NCI-H187 (cell line): ENCODE measurements around the gene PIWIL1.

ENCODE experiments used
- DNase-seq, 2 experiments: peaks; one replicate each; lab custom pipeline; 2025; lab: John Stamatoyannopoulos, UW

Gene PIWIL1

GRCh38 chr12:130337488-130338303, at the start of gene PIWIL1:
TSS of gene PIWIL1 (plus strand) at chr12:130337887. CDS start at chr12:130342592, 4,705 bp downstream.
- DNase-seq: no peak

GRCh38 chr12:130288206-130288605, 49.5 kb upstream of the PIWIL1 start:
- DNase-seq: no peak

DNA sequence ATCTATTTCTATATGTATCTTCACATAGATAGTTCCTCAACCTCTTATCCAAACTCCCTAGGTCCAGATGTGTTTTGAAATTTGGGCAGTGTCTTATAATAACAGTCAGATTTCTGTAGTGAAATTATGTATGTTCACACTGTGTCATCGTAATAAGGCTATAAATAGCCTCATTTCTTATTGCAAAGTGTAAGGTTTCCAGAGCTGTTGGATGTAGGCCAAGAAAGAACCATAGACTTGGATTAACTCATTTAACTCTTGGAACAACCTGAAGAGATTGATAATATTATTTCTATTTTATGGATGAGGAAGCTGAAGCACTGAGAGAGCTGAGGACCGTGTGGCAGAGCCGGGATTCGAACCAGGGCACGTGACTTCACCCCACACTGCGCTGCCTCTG, 49.0 kb upstream of the PIWIL1 start:
- DNase-seq: no peak

DNA sequence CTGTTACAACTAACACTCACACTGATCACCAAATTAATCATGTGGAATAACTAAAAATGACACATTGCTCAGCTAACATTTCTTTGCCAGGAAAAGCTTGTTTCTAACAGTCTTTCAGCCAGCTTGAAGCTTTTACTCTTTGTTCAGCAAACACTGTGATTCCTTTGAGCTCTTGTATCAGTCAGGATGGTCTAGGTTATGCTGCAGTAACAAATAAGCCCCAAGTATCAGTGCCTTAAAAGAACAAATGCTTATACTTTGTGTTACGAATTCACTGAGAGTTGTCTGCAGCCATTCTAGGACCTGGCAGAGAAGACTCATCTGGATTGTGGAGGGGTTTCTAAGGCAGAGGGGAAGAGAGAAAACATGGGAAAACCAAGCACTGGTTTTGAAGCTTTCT, 47.6 kb upstream of the PIWIL1 start:
- no peak for DNase-seq

- DNase-seq: no peak
Measured at GRCh38 chr12:130298322-130299021, 39.2 kb upstream of the PIWIL1 start.

GRCh38 chr12:130299574-130299973, 38.1 kb upstream of the PIWIL1 start:
- DNase-seq: no peak

DNA sequence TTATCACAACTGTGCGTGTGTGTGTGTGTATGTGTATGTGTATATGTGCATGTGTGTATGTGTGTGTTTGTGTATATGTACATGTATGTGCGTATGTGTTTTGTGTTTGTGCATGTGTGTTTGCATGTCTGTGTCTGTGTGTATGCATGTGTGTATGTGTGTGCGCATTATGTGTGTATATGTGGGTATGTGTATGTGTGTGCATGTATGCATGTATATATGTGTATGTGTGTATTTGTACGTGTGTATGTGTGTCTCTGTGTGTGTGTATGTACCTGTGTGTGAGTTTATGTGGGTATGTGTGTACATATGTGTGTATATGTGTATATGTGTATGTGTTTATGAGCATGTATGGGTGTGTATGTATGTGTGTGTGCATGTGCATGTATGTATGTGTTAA, 37.6 kb upstream of the PIWIL1 start:
- DNase-seq: no peak

DNA sequence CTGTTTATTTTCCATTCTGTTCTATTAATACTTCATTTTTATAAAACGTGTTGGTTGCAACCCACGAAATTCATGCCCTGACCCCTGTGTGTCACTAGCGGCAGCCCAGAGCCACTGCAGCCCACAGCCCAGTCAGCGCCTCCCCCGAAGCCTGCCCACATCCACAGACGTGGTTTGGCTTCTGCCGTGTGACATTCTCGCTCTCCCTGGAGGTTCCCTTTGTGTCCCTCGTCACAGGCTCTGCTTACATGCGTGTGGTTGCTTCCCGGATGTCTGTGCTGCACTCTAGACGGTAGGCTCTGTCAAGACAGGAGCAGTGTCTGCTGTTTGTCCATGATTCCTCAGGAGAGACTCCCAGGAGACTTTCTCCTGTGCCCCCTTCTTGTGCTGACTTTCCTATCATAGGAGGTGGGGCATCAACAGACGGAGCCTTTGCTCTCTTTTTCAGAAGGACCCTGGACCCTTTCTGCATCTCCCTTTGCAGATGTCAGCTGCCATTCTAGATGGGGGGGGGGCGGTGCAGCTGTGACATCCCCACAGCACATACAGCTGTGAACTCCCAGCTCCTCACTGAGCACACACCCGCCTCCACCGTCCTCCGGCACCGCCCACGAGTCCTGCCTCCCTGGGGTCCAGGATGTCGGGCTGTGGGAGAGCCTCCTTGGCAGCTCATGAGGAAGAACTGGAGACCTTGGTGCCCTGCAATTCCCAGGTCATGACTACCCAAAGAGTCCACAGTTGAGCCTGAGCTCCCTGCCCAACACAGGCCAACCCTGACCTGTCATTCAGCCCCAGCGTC, 36.8 kb upstream of the PIWIL1 start:
- DNase-seq: no peak

- DNase-seq: no peak
Measured at GRCh38 chr12:130301559-130301958, 36.1 kb upstream of the PIWIL1 start.

- DNase-seq: no peak
Measured at GRCh38 chr12:130303781-130304180, 33.9 kb upstream of the PIWIL1 start.

GRCh38 chr12:130307859-130308258, 29.8 kb upstream of the PIWIL1 start:
- no peak for DNase-seq

- no peak for DNase-seq
Measured at GRCh38 chr12:130308393-130308792, 29.3 kb upstream of the PIWIL1 start.

GRCh38 chr12:130316251-130316650, 21.4 kb upstream of the PIWIL1 start:
- DNase-seq: no peak

GRCh38 chr12:130320536-130320935, 17.2 kb upstream of the PIWIL1 start:
- no peak for DNase-seq

DNA sequence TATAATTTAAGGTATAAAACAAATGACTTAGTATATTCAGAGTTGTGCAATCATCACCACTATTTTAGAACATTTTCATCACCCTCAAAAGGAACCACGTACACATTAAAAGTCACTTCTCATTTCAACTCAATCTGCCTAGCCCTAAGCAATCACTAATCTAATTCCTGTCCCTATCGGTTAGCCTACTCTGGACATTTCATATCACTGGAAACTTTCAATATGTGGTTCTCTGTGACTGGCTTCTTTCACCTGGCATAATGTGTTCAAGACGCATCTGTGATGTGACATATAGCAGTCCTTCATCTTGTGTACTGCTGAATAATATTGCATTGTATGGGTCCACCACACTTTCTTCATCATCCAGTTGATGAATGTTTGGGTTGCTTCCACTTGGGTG, 15.4 kb upstream of the PIWIL1 start:
- no peak for DNase-seq

DNA sequence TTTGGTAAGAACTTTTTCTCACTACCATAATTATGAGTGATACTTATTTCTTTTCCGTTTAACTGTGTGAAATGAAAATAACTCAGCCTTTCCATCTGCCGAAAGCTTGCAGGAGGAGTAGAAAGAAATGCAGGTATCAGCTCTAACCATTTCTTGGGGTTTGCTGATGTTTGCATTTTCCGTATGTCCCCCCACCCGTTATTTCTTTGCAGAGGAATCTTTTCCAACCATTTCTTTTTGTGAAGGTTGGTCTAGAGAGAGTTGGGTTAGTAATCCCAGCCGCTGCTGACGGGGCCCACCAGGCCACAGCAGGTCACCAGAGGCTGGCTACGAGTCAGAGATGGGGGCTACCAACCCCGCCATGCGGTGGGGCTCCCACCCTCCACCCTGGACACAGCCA, 7.0 kb upstream of the PIWIL1 start:
- DNase-seq: no peak

GRCh38 chr12:130331146-130331545, 6.5 kb upstream of the PIWIL1 start:
- no peak for DNase-seq

GRCh38 chr12:130333341-130333740, 4.3 kb upstream of the PIWIL1 start:
- DNase-seq: no peak

DNA sequence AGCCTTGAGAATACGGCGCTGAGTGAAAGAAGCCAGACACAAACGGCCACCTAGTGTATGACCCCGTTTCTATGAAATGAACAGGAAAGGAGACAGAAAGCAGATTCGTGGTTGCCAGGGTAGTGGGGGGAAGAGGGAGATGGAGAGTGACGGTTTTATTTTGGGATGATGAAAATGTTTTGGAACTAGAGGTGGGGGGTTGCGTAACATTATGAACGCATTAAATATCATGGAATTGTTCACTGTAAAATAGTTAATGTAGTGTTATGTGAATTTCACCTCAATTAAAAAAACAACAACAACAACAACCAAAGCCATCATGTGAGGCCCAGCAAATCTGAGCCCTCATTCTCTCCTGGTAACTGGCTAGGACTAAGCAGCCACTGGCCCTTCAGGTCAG, 3.3 kb upstream of the PIWIL1 start:
- DNase-seq: no peak

- DNase-seq: no peak
Measured at GRCh38 chr12:130334937-130335336, 2.8 kb upstream of the PIWIL1 start.

- DNase-seq: peak; percentile 10 to 18
Measured at GRCh38 chr12:130335517-130336392, 1.9 kb upstream of the PIWIL1 start.
